ENCODE results near the gene TMEM178A. TPM values are rescaled to one million over a fixed set of nuclear protein-coding genes. Genes with fewer than 3 reads are reported as not detected.

Gene TMEM178A
- total RNA-seq, 1 donor from 2014 or later, result 32.9 TPM

GRCh38 chr2:39762448-39762847 lies 96.7 kb downstream of the TMEM178A start:
- no peak for DNase-seq (ENCODE audit: low spot score, unreplicated experiment)
- Mint-ChIP-seq H3K27me3 (no peaks in the 10 kb centered on the region), H3K4me1 (ENCODE audit: low read depth) (no peaks in the 10 kb centered on the region), H3K27ac (no peak overlapping the region), H3K36me3 (ENCODE audit: insufficient read depth) (peaks cover 25% of the 10 kb centered on the region), H3K9me3 (ENCODE audit: low read depth) (no peaks in the 10 kb centered on the region), H3K4me3 (ENCODE audit: low read depth) (no peak overlapping the region)
- TF ChIP-seq, protein P1, sequence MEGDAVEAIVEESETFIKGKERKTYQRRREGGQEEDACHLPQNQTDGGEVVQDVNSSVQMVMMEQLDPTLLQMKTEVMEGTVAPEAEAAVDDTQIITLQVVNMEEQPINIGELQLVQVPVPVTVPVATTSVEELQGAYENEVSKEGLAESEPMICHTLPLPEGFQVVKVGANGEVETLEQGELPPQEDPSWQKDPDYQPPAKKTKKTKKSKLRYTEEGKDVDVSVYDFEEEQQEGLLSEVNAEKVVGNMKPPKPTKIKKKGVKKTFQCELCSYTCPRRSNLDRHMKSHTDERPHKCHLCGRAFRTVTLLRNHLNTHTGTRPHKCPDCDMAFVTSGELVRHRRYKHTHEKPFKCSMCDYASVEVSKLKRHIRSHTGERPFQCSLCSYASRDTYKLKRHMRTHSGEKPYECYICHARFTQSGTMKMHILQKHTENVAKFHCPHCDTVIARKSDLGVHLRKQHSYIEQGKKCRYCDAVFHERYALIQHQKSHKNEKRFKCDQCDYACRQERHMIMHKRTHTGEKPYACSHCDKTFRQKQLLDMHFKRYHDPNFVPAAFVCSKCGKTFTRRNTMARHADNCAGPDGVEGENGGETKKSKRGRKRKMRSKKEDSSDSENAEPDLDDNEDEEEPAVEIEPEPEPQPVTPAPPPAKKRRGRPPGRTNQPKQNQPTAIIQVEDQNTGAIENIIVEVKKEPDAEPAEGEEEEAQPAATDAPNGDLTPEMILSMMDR (IDR thresholded peaks at IDR 0.05; ENCODE audit: unreplicated experiment), result no peak

Other genes with a start within 250 kb of the TMEM178A start
- gene MAP4K3, start 228.6 kb upstream of the TMEM178A start, total RNA-seq, result 60.0 and 63.6 TPM in 2 replicates
- gene THUMPD2, start 113.3 kb downstream of the TMEM178A start, total RNA-seq, result 16.5 and 18.7 TPM in 2 replicates

Data from progenitor cell of endocrine pancreas (in vitro differentiated cells).